ENCODE results near the gene TSR1.
"Not testable (repeated sequence)": the region's sequence is repeated elsewhere in the genome, so short reads cannot be mapped to it uniquely, and the experiment has no call there.

The TSR1 gene

DNA sequence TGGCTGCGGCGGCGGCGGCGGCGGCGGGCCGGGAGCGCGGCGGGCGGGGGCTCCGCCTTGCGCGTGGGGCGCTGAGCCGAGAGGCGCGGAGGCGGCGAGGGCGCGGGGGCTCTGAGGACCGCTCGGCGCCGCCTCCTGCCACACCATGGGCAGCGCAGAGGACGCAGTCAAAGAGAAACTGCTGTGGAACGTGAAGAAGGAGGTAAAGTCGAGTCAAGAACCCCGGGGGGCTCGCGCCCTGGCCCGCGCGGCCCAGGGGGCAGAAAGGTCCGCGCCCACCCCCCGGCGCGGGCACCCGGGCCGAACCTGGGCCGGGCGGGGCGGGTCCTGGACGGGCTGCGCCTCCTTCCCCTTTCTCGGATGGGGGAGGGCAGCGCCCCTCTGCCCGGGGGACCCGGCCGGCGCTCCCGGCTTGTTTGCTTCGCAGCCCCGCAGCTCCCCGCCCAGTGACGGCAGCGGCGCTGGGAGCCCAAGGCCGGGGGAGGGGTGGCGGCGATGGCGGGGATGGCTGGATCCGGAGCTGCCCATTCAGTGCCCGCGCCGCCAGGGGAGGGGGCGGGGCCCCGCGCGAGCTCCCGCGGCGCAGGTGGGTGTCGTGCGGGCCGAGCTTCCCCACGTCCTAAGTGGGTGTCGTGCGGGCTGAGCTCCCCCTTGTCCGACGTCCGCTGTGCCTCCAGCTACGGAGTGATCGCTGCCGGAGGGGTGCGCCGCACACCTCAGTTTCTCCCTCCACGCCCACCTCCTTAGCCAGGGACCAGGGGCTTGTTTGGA, 1.5 kb upstream of the TSR1 start:
- DNase-seq (ENCODE audit: low spot score) = peak; percentile 45

DNA sequence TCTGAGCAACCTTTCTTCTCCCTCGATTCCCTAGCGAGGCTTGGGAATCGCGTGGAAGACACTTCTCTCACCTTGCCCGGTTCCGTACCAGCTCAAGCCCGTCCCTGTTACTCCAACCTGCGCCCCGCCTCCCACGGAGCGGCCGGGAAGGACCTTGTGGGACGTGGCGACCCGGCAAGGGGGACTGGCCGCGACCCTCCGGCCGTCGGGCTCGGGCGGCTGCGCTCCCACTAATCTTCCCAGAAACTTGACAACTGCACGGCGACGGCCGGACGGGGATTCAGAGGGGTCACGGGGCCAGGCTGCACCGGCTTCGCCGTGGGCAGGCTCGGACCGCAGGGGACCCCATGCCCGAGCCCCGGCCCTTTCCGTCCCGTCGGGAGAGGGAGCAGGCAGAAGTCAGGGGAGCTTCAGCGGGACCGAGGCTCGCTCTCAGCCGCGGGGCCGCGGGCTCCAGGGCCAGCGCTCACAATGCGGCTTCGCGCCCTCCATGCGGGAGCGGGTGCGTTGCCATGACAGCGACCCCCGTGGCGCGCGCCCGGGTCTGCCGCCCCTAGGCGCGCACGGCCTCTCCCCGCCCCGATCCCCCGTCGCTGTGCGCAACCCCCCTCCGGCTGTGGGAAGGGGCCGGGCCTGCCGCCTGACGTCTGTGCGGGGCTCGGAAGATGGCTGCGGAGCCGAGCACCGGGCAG, 741 bp upstream of the TSR1 start, which contains the start of gene SGSM2:
TSS of gene SGSM2 (plus strand) at position 650 of the 692 bp plus-strand sequence. CDS start 188 bp downstream, outside the sequence.
- peak; percentile 79 for DNase-seq (ENCODE audit: low spot score)

DNA sequence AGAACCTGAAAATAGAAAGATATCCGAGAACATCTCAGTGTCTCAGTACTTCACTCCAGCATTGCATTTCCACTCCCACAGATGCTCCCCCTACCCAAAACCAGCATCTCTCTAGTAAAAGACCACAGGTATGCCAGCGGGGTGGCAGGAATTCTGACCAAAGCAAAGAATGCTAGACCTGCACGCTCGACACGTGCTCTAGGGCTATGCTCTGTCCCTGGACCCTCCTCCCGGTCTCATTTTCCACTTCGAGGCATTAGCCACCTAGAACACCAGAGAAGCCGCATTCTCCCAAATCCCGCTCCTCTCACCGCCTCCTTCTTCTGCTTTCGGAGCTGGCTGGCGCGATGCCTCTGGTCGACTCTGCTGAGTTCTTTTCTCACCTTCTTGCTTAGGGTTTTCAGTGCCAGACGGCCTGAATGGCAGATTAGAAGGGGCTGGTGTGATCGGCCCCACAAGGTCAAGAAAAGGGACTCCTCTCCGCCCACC, 487 bp downstream of the TSR1 start:
- DNase-seq (ENCODE audit: low spot score) = no peak

DNA sequence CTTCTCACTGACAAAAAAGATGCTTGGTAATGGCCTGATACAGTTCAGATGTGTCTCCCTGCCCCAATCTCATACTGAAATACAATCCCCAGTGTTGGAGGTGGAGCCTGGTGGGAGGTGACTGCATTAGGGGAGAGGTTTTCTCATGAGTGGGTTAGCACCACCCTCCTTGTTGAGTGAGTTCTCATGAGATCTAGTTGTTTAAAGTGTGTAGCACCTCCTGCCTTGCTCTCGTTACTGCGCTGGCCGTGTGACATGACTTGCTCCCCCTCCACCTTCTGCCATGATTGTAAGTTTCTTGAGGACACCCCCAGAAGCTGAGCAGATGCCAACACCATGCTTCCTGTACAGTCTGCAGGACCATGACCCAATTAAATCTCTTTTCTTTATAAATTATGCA, 5.0 kb downstream of the TSR1 start:
- no peak for DNase-seq (ENCODE audit: low spot score)

DNA sequence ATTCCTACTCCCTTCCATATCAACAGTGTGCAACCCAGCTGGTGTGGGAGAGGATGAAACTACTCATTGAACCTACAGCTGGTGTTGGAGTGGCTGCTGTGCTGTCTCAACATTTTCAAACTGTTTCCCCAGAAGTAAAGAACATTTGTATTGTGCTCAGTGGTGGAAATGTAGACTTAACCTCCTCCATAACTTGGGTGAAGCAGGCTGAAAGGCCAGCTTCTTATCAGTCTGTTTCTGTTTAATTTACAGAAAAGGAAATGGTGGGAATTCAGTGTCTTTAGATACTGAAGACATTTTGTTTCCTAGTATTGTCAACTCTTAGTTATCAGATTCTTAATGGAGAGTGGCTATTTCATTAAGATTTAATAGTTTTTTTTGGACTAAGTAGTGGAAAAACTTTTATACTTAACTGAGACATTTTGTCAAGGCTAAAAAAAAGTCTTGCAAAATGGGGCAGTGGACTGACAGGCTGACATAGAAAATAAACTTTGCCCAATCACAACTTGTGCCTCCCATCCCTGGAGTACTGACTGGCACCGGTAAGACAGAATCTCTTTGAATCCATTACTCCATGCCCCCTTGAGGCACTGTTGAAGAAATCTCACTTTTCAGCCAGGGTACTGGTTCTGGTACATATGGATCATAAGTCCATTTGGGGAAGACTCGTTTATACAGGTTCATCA, 12.5 kb downstream of the TSR1 start:
- DNase-seq (ENCODE audit: low spot score) = no peak

DNA sequence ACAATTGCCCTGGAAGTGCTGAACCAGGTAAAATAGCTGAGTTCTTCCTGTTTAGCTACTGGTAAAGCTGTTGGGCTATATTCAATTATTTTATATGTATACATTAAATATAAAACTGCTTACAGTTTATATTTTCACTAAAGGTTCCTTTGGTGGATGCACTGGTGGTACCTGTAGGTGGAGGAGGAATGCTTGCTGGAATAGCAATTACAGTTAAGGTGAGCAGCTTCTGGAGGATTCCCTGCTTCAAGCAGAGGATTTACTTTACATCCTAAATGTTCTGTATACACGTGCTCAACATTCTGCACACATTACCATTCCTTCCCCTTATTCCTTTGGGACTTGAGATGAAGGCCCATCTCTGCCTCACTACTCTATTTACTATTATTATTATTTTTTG, 14.9 kb downstream of the TSR1 start:
- DNase-seq (ENCODE audit: low spot score) = no peak

DNA sequence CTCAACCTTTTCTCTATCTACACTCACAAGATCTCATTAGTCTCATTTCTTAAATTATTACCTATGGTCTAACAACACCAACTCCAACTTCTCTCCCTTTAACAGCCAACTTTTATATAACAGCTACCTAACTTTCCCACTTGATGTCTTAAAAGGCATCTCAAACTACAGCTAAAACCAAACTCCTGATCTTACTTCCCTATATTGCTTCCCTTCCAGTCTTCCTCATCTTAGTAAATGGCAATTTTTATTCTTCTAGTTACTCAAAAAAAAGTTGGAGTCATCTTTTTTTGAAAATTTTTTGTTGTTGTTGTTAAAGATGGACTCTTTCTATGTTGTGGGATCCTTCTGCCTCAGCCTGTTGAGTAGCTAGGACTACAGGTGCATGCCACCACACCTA, 17.2 kb downstream of the TSR1 start:
- DNase-seq (ENCODE audit: low spot score) = no peak

DNA sequence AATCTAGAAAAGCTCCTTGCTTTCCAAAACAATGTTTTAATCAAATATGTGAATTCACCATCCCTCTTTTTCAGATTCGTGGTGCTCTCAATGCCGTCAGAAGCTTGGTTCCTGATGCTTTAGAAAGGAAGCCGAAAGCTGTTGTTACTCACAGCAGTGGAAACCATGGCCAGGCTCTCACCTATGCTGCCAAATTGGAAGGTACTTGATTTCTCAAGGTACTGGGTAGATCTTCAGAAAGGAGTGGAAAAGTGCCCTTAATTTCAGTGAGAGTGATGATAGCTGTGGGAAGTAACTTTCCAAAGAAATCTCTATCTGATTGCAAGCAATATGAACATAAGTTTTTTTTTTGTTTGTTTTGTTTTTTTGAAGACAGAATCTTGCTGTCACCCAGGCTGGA, 18.5 kb downstream of the TSR1 start:
- no peak for DNase-seq (ENCODE audit: low spot score)

DNA sequence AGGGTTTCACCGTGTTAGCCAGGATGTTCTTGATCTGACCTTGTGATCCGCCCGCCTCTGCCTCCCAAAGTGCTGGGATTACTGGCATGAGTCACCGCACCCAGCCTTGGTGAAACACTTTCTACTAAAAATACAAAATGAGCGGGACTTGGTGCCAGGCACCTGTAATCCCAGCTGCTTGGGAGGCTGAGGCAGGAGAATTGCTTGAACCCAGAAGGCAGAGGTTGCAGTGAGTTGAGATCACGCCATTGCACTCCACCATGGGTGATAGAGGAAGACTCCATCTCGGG, 19.4 kb downstream of the TSR1 start:
- not testable (repeated sequence) for DNase-seq (ENCODE audit: low spot score)

DNA sequence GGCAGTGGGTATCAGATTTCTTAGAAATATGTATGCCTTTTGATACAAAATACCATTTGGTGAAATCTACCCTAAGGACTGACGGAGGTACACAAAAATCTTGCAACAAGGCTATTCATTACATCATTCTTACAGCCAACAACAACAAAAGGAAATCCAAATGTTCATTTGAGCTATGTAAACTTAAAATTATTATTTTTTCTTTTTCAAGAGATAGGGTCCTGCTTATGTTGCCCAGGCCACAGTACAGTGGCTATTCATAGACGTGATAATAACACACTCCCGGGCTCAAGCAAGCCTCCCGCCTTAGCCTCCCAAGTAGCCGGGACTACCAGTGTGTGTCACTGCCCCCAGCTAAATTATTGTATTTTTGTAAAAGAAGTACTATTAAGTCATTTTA, 23.5 kb downstream of the TSR1 start:
- DNase-seq (ENCODE audit: low spot score) = no peak

DNA sequence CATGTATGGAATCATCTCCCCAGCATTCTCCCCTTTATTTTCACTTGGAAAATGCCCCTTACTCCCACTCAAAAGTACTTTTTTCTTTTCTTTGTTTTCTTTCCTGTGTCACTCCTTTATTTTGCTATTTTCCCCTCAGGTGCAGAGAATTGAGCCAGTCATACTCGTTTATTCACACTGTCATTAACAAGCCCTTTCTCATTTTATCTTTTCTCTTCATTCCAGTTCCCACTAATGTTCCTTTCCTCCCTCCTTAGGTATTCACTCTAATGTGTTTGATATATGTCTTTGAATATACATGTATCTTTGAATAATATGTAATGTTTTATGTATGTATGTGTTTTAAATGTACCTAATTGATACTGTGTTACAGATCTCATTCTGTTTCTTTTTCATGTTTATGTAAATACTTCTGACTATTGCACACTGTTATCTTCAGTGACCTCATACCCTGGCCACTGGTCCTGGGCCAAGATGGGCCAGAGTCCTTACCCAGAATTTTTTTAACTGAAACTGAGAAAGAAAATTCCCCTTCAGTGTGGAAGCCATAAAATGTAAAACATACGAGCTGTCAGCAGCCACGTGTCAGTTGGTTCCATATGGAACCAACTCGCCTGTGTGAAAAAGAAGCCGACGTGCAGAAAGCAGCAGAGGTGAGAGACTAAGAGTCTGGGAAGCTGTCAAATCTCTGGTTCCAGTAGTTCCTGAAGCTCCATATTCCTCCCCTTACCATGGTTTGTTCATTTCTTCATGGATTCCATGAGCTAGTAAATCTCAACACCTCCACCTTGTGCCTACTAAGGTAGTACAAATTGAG, 26.7 kb downstream of the TSR1 start:
- DNase-seq (ENCODE audit: low spot score) = no peak

DNA sequence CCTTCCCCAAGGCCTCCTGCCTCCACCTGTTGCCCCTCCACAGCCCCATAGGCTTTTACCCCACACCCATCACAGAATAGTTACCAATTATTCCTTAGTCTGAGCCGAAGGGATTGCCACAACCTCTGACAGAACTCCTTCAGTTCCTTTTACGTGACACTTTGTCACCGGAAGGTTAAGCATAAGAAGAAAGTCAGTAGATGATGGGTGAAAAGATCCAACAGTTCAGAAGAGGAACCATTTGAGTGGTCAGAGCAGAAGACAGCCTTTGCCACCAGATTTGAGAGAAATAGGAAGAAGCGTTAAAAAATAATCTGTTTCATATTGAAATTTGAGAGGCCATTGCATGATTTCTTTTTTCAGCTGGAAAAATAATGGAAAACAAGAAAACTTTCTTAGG, 31.3 kb downstream of the TSR1 start:
- DNase-seq (ENCODE audit: low spot score) = no peak

DNA sequence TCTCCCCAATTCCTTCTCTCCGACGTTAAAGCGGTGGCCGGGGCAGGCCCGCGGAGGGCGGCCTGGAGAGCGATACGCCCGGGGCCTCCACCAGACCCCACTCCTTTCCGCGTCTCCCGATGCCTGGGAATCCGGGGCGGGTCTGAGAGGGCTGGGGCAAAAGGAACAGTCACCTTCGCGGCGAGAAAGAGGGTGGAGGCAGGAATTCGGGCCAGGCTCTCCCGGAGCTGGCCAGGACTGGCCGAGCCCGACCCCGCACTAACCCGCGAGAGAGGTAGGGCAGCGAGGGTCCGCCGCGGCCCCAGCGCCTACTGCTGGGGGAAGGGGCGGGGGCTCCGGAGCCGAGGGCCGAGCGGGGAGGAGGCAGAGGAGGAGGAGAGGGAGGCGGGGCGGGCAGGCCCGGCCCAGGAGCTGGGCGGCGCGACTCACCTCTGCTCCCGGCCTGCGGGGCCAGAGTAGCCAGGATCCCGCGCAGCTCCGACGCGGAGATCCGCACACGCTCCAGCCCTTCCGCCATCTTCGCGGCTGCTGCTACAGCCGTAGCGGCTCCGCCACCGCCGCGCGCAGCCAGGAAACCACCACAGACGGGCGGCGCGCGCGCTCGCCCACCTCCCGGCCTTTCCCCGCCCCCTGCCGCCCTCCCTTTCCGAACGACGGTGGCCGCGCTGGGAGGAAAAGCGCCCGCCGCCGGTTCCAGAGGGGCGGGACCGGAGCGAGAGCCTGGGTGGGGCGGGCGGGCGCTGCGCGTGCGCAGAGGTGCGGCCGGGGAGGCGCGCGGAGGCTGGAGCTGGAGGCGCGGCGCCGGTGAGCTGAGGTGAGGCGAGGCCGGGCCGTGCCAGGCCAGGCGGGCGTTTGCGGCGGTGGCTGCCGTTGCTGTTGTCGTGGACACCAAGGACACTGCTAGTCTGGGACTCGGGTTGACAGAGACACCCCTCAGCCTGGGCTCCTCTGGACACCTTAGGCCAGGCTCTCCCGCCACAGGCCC, 32.8 kb downstream of the TSR1 start, which contains the start of the genes SMG6 and SRR:
TSS of gene SMG6 (minus strand) at position 582 of the 985 bp plus-strand sequence. CDS start at position 517, 65 bp downstream.
TSS of gene SRR (plus strand) at position 747 of the 985 bp plus-strand sequence. CDS start 11,611 bp downstream, outside the sequence.
- peak; percentile 90 for DNase-seq (ENCODE audit: low spot score)

DNA sequence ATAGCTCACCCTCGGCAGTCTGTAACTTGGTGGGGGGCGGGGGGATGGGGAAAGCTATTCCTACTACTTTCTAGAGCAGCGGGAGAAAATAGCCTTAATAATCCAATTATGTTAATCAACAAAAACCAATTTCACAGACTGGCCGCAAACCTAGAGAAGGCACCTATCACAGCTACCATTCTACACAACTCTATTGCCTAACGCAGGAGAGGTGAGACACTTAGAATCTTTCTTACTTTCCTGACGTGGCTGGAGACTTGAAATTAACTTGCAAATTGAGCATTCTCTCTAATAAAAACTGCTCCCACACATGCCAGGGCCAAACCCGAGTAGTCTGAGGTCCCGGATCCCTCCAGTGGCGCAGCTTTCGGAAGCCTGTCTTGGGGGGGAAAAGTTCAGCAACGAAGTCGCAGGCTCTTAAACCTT, 33.5 kb downstream of the TSR1 start:
- DNase-seq (ENCODE audit: low spot score) = no peak

DNA sequence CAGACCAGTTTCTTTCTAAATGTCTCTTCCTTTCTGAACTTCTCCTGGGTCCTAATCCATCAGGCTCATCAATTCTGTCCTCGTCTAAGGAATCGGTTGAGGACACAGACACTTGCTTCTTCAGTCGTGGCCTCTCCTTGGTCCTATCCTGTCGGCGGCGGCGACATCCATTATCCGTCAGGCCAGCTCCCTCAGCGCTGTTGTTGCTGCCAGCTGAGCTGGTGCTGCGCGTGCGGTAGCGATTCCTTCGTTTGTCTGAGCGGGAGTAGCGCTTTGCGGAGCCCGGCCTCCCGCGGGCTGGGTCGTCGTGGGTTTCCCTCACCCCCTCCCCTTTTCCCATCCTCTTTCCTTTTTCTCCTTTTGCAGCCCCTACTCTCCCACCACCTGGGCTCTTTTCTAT, 36.5 kb downstream of the TSR1 start:
- DNase-seq (ENCODE audit: low spot score) = no peak

DNA sequence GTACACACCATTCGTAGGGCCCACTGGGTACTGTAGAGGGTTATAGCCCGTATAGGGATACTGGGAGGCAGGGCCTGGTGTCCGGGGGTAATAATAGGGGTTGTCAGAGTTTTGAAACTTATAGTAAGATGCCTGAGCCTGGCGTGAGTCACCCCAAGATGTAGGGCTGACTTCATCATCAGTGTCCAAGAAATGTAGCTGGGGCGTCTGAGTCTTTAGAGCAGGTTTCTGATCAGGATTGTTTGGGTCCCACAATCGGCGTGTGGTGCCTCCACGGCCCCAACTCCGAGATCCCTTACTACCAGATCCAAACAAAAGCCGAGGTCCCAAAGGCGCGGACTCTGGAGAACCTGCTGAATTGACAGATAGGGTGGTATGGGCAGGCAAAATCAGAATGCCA, 37.1 kb downstream of the TSR1 start:
- no peak for DNase-seq (ENCODE audit: low spot score)

DNA sequence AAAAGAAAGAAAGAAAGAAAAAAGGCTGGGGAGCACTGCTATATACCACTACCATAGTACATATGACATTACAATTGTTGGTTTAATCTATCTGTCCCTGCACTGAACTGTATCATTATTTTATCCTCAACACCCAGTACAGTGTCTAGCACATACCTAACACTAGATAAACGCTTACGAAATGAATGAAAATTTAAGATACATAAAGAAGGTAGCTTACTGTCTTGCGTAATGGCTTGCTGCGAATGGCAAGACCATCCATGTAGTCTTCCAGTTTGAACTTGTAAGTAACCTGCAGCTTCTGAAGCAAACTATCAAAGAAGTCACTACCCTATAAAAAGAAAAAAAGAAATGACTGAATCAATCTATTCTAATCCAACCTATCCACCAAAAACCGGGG, 39.2 kb downstream of the TSR1 start:
- DNase-seq (ENCODE audit: low spot score) = no peak

DNA sequence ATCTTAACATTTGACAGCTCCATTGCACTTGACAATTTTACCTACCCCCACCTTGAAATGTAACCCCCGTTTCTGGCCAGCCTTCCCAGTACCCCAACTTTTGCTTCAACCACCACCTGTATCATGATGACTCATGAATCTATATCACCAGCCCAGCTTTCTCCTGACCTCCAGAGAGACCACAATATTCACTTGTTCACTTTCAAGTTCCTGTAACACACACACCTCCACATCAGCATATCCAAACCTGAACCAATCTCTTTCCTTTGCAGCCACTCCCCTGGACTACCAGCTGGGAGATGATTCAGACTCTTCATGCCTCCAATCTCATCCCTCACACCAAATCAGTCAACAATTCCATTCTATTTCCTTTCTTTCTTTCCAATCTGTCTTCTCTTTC, 40.7 kb downstream of the TSR1 start:
- no peak for DNase-seq (ENCODE audit: low spot score)

DNA sequence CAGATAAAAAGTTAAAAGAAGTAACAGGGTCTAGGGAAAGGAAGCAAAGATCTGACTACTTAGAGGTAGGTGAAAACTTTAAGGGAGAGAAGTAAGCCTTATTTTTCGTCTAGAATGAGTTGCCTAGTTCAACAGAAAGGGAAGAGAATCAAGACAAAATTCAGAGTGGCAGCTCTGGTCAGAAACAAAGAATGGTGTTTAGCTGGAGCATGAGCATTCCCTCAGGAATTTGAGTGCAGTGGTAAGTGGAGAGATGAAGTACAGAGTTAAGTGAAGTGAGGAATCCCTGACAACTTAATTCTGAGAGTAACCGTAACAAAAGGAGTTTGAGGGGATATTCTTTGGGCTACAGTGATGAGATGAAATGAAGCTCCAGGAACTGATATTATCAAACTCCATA, 44.2 kb downstream of the TSR1 start:
- no peak for DNase-seq (ENCODE audit: low spot score)

DNA sequence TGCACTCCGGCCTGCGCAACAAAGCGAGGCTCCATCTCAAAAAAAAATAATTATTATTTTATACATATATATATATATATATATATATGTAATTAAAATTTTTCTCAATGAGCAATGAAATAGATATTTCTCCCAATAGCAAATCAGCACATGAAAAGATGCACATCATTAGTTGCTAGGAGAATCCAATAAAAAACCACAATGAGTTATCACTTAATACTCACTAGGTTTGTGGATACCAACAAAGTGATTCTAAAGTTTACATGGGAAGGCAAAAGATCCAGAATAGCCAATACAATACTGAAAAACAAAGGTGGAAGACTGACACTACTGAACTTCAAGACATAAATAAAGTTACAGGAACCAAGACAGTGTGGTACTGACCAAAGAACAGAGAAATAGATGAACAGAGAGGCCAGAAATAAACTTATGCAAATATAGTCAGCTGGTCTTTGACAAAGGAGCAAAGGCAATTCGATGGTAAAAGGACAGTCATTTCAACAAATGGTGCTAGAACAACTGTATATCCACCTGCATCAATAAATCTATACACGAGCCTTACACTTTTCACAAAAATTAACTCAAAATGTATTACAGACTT, 46.3 kb downstream of the TSR1 start:
- DNase-seq (ENCODE audit: low spot score) = no peak

All from SK-N-DZ (cell line).